Brain microvascular endothelial cell (primary cell): ENCODE data around the gene POU2AF1.

ENCODE experiments used
- DNase-seq: peaks from one replicate; pipeline ENCODE4 v3.0.0-alpha.2; 2020
- H3K27ac ChIP-seq: fragments of 250-450 bp; sonication (Bioruptor Pico); 2 replicates; pipeline ENCODE4 v1.5.1; 2020; ENCODE audit warnings: mild to moderate bottlenecking, moderate library complexity
- H3K27me3 ChIP-seq: fragments of 250-450 bp; sonication (Bioruptor Pico); replicated peaks from 2 replicates; pipeline ENCODE4 v1.5.1; 2020; ENCODE audit warnings: mild to moderate bottlenecking
- H3K36me3 ChIP-seq: fragments of 250-450 bp; sonication (Bioruptor Pico); replicated peaks from 2 replicates; pipeline ENCODE4 v1.5.1; 2020; ENCODE audit warnings: mild to moderate bottlenecking
- H3K4me3 ChIP-seq: 2 replicates; pipeline ENCODE4 v1.5.1; 2011; ENCODE audit warnings: low read depth, mild to moderate bottlenecking, control low read depth, low read length, moderate library complexity
- CTCF ChIP-seq: IDR thresholded peaks from 2 replicates; pipeline ENCODE4 v1.5.1; 2011; ENCODE audit warnings: low read depth, mild to moderate bottlenecking, moderate library complexity, low read length, control low read depth, inconsistent platforms; ENCODE audit errors: missing control alignments
- in situ Hi-C: cut with HindIII; loops from 2 replicates; pipeline ENCODE4 v1.10.0; 2017; ENCODE audit warnings: low sequenced_read_pairs, low pct_ligation_motif_present

Gene POU2AF1

DNA sequence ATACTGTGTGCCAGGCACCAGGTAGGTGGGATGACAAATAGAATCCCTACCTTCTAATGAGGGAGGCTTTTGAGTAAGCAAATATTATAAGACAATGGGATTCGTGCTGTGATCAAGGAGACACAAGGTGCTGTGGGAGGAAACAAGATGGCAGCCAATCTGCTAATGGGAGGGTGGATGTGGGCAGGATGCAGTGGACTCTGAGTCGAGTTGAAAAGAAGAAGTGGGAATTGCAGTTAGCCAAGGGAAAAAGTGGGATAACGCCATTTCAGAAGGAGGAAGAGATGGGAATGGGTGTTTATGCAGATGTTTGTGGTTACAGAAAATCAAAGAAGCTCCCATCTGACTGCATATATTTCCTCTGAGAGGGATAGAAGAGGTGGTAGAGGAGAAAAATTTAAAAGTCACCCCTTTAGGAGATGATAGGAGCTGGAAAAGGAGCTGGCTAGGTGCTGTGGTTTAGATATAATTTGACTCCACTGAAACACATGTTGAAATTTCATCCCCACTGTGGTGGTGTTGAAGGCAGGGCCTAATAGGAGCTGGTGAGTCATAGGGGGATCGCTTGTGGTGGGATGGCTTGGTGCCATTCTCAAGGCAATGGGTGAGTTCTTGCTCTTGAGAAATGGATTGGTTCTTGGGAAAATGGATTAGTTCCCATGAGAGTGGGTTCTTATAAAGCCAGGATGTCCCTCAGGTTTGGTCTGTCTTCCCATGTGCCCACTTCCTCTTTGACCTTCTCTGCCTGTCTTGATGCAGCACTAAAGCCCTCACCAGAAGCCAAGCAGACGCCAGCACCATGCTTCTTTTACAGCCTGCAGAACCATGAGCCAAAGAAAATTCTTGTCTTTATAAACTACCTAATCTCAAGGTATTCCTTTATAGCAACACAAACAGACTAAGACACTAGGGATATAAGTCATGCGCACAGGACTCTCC is 30.0 kb upstream of the POU2AF1 start:
- no peak for TF ChIP-seq CTCF
- no peaks in the 10 kb centered on the region for H3K36me3 ChIP-seq
- no peak for DNase-seq
- H3K4me3 ChIP-seq, result no peak overlapping the region
- in situ Hi-C loops, result no loop called here
- no peak overlapping the region for H3K27ac ChIP-seq
- H3K27me3 ChIP-seq, result no peaks in the 10 kb centered on the region

DNA sequence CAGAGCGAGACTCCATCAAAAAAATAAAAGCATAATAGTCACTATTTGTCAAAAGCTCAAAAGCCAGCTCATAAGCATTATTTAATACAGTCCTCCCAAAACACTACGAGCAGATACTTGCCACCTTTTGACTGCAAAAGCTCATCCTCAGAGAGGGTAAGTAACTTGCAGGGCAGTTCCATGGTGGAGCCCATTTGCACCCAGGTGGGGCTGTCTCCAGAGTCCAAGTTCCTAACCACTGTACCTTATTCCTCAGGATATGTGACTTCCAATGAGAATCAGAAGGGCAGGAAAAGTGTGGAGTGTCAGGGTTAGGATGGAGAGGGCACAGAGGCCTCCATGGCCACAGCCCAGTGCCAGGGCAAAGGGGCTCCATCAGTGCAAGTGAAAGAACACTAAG is 28.6 kb upstream of the POU2AF1 start:
- no peak overlapping the region for H3K4me3 ChIP-seq
- DNase-seq, result no peak
- no peaks in the 10 kb centered on the region for H3K36me3 ChIP-seq
- no peaks in the 10 kb centered on the region for H3K27me3 ChIP-seq
- no peak for TF ChIP-seq CTCF
- in situ Hi-C loops, result no loop called here
- H3K27ac ChIP-seq, result no peak overlapping the region

- Histone ChIP-seq H3K27me3 (no peaks in the 10 kb centered on the region), H3K36me3 (no peaks in the 10 kb centered on the region), H3K27ac (no peak overlapping the region), H3K4me3 (no peak overlapping the region)
- in situ Hi-C loops, result no loop called here
- DNase-seq, result no peak
- TF ChIP-seq CTCF, result no peak
Measured at GRCh38 chr11:111406589-111406988, 27.5 kb upstream of the POU2AF1 start.

GRCh38 chr11:111406091-111406490 is 27.0 kb upstream of the POU2AF1 start:
- Histone ChIP-seq H3K4me3 (no peak overlapping the region), H3K27me3 (no peaks in the 10 kb centered on the region), H3K27ac (no peak overlapping the region), H3K36me3 (no peaks in the 10 kb centered on the region)
- TF ChIP-seq CTCF, result no peak
- in situ Hi-C loops, result no loop called here
- no peak for DNase-seq

DNA sequence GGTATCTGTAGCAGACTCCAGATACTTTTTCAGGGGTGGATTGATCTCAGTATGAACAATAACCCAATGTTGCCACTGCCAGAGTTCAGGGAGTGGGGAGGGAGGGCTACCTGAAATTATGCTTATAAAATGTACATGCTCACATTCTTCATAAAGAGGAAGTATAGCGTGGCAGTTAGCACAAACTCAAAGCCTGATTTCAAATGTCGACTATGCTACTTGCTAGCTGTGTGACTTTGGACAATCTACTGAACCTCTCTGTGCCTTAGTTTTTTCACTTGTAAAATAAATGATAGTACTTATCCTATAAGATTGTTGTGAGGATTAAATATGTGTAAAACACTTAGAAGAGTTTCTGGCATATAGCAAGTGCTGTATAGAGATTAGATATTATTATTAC is 26.5 kb upstream of the POU2AF1 start:
- in situ Hi-C loops, result no loop called here
- H3K27me3 ChIP-seq, result no peaks in the 10 kb centered on the region
- no peaks in the 10 kb centered on the region for H3K36me3 ChIP-seq
- H3K4me3 ChIP-seq, result no peak overlapping the region
- DNase-seq, result no peak
- TF ChIP-seq CTCF, result no peak
- no peak overlapping the region for H3K27ac ChIP-seq
